ENCODE results near the gene ANKRD17. TPM values are rescaled to one million over a fixed set of nuclear protein-coding genes. Genes with fewer than 3 reads are reported as not detected.

Gene ANKRD17
- total RNA-seq, 1 donor from 2014 or later, result 42.7 TPM

DNA sequence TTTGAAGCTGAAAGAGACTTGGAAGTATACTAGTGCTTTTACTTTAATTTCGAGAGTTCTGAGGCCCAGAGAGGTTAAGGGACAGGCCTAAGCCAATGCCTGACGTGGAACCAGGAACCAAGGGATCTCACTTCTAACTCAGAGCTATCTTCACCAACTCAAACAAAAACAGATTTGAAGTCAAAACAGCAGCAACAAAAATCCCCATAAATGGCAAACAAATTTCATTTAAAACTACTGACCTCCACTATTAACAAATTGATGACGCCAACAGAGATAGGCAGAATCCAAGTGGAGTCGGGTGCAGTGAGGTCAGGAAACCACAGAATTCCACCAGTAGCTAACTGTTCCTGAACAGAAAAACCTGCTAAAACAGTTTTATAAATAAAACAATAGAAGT is 194.1 kb downstream of the ANKRD17 start:
- DNase-seq (ENCODE audit: low read depth in 2 of 2), result peak in 1 of 2 donors; percentile 14

DNA sequence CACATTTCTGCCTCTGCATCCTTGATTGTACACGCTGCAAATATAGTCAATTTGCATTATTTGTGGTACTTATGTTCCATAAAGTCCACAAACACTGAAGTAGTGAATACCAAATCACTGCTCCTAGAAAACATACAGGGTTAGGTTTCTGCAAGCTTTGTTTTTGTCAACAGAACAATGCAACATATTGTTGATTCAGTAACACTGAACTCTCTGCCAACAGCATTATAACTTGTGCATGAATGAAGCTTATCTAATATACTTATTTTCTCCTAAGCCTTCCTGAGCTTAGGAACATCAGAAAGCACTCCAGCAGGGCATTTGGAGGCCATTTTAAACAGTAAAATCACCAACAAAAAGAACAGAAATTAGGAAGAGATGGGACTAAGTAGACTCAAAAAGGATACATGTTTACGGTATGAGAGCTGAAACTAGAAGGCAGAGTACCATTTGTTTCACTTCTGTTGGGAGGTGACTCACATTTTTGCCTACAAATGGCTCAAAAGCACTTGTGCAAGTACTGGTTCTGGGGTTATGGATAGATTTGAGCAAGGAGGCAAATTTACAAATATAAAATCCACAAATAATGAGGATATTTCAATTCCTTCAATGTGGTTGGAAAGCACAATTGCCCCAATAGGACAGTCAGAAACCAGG is 203.2 kb downstream of the ANKRD17 start:
- DNase-seq (ENCODE audit: low read depth in 2 of 2), result peak in 1 of 2 donors; percentile 8

DNA sequence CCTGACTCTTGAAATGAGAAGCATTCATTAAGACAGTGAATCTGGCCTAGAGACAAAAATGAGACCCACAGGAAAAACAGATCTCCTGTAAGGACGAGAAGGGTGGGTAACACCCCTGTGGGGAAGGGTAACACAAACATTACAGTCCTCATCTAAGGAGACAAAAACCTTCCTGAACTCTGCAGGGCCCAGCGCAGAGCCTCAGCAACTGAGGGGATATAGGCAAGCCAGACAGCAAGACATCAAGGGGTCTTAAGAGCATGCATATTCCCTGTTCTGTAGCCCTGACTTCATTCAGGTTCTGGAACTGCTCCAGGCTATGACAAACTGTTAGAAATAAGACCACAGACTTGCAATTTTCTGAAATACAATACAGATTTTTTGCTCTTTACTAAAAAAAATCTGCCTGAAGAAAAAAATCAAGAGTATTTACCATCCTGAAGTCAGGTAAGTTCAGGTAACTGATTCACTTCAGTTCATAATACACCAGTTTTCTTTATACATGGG is 204.6 kb downstream of the ANKRD17 start:
- DNase-seq (ENCODE audit: low read depth in 2 of 2), result peak in 1 of 2 donors; percentile 33

DNA sequence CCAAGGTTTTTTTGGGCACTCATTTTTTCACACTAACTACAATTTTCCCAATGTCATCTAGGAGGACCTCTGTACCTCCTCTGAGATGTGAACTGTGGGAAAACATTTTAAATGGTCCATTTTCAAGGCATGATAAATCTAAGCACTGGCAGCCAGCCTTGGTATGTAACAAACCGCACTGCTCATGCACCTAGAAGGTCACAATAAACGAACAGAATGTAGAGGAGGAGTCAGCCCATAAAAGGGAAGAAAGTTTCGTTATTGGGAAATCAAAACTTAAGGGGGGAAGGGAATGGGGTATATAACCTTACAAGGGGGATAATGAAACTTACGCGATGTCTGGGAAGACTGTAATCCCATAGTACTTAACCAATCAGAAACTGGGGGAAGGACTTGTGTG is 205.5 kb downstream of the ANKRD17 start:
- DNase-seq (ENCODE audit: low read depth in 2 of 2), result no peak

DNA sequence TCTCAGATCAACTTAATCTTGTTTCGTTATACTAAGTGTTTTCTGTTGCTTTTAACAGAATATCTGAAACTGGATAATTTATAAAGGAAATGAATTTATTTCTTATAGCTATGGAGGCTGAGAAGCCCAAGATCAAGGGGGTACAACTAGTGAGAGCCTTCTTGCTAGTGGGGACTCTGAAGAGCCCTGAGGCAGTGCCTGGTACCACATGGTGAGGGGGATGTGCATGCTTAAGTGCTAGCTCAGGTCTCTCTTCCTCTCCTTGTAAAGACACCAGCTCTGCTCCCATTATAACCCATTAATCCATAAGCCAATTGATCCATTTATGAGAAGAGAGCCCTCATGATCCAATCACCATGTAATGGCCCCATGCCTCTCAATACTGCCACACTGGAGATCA is 207.0 kb downstream of the ANKRD17 start:
- DNase-seq (ENCODE audit: low read depth in 2 of 2), result no peak

DNA sequence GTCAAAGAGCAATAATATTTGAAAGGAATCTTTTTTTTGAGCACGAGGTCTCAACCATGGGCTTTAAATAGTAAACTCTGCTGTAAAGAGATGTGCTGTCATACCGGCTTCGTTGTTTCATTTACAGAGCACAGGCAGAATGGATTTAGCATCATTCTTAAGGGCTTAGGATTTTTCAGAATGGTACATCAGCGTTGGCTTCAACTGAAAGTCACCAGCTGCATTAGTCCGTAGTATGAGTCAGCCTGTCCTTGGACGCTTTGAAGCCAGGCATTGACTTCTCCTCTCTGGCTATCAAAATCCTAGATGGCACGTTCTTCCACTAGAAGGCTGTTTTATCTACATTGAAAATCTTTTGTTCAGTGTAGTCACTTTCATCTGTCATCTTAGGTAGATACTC is 212.7 kb downstream of the ANKRD17 start:
- no peak for DNase-seq (ENCODE audit: low read depth in 2 of 2)

DNA sequence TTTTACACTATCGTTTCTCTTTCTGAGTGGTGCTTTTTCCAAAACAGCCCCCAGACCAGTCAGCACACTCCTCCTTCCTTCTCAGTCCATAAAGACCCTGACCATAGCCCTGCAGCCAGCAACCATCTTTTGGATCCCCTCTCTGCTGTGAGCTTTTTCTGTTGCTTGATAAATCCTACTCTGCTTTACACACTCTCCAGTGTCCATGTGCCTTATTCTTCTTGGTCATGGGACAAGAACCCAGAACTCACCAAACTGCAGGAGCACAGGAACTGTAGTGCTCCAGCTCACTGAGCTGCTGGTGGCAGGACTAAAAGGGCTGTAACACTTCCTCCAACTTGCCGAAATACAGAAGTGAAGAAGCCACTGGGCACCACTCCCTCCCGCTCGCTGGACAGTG is 221.5 kb downstream of the ANKRD17 start:
- no peak for DNase-seq (ENCODE audit: low read depth in 2 of 2)

DNA sequence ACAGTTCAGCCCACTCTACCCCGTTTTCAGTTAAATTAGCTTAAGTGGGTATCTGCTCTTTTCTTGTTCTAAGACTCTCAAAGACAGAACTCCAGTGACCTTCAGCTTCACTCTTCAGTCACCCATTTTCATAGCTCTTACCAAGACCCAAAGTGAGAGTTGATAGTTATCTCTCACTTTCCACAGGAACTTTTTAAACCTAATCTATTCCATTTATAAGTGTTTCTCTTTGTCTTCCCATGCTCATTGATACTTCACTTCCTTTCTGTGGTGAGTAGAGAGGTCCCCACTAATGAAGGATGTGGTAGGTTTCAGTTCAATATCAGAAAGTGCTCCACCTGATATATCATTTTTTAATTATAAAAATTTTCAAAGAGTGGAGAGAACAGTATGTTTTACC is 222.5 kb downstream of the ANKRD17 start:
- DNase-seq (ENCODE audit: low read depth in 2 of 2), result no peak

DNA sequence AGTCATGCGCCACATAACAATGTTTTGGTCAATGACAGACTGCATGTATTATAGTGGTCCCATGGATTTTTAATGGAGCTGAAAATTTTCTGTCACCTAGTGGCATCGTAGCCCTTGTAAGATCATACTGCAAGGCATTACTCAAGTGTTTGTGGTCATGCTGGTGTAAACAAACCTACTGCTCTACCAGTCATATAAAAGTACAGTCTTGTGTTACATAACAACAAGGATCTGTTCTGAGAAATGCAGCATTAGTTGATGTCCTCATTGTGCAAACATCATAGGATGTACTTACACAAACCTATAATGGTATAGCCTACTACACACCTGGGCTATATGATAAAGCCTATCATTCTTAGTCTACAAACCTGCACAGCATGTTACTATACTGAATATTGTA is 223.7 kb downstream of the ANKRD17 start:
- DNase-seq (ENCODE audit: low read depth in 2 of 2), result no peak

DNA sequence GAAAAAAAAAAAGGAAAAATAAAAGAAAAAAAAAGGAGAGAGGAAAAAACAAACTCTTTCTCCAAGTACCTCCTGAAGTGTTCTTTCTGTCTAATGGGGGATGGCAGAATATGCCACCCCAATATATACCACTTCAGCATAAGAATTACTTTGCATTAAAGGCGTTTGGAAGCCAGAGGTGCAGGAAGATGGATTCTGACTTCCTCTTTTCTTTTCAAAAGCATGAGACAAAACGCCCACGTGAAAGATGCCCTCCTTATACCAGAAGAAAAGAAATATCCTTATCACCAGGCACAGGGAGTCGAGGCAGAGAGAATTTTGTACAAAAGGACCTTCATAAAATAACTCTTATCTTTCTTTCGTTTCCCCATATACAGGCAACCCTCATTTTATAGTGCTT is 230.0 kb downstream of the ANKRD17 start:
- DNase-seq (ENCODE audit: low read depth in 2 of 2), result no peak

Other genes with a start within 250 kb of the ANKRD17 start
- gene COX18, start 189.1 kb downstream of the ANKRD17 start, total RNA-seq, result 12.0 and 12.7 TPM in 2 replicates
- not detected in 2 replicates for gene ALB, start 145.5 kb upstream of the ANKRD17 start, total RNA-seq
- gene AFP, start 177.4 kb upstream of the ANKRD17 start, total RNA-seq, result not detected in 2 replicates
- not detected in 2 replicates for gene AFM, start 222.9 kb upstream of the ANKRD17 start, total RNA-seq